ENCODE measurements around the gene STRIP1. TPM values are rescaled to one million over a fixed set of nuclear protein-coding genes. Genes with fewer than 3 reads are reported as not detected.
A peak's percentile ranks its signal among the peaks of the same experiment; 100 is the strongest.

Gene STRIP1
- total RNA-seq, 1 donor: 52.2 TPM

DNA sequence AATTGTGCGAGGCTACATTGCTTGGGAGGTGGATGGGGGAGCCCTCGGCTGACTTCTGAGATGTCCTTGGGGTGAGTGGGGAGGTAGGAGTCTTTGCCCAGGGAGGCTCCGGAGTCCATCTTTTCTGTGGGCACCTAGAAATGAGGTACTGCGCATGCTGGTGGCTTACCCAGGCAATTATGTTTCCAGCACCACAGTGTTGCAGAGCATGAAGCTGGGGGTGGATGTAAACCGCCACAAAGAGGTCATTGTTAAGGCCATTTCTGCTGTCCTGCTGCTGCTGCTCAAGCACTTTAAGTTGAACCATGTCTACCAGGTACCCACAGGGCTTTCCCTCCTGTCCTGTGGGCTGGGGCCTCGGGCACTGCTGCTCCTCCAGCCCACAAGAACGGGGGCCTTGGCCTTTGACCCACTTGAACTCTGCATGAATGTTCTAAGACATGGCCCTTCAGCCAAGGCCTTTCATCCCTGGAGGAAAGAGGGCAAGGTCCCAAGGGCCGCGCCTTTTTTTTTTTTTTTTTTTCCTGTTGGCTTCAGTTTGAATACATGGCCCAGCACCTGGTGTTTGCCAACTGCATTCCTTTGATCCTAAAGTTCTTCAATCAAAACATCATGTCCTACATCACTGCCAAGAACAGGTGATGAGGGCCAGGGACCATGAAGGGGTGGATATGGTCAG, 14.6 kb downstream of the STRIP1 start:
- TF ChIP-seq, protein P1, sequence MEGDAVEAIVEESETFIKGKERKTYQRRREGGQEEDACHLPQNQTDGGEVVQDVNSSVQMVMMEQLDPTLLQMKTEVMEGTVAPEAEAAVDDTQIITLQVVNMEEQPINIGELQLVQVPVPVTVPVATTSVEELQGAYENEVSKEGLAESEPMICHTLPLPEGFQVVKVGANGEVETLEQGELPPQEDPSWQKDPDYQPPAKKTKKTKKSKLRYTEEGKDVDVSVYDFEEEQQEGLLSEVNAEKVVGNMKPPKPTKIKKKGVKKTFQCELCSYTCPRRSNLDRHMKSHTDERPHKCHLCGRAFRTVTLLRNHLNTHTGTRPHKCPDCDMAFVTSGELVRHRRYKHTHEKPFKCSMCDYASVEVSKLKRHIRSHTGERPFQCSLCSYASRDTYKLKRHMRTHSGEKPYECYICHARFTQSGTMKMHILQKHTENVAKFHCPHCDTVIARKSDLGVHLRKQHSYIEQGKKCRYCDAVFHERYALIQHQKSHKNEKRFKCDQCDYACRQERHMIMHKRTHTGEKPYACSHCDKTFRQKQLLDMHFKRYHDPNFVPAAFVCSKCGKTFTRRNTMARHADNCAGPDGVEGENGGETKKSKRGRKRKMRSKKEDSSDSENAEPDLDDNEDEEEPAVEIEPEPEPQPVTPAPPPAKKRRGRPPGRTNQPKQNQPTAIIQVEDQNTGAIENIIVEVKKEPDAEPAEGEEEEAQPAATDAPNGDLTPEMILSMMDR (IDR thresholded peaks at IDR 0.05; ENCODE audit: insufficient read depth, low read depth, low read length): no peak
- DNase-seq (ENCODE audit: low read depth): no peak
- H3K4me3 ChIP-seq (ENCODE audit: low read depth, low read length): no peak overlapping the region

DNA sequence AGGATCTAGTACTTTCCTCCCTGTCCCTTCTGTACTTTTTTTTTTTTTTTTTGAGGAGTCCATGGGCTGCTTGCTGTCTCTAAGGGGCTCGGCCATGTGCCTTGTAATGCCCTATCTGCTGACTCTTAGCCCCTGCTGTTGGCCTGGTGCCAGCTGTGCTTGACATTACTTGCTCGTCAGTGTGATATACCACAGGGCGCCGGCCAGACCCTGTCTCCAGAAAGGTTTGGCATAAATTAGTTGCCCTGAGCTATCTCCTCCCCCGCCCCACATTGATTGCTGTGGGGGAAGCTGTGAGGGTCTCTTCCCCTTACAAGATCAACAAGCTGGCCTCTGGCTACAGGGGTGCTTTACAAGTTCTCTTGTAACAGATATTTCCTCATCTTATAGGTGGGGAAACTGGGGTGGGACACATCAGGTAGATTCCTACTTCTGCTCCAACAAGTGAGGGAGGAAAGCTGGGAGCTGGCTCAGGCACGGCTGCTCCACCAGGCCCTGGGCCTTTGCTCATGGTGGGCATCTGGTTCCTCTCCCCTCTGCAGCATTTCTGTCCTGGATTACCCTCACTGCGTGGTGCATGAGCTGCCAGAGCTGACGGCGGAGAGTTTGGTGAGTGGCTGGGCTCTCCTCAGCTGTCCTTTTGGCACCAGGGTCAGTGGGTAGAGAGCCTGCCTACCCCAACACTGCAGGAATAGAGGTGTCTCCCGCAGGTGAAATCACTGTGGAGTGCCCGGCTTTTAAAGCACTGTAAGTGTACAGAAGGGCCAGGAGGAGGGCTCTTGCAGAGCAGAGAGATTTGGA, 15.6 kb downstream of the STRIP1 start:
- no peak for DNase-seq (ENCODE audit: low read depth)
- TF ChIP-seq, protein P1 (IDR thresholded peaks at IDR 0.05; ENCODE audit: insufficient read depth, low read depth, low read length): no peak
- no peak overlapping the region for H3K4me3 ChIP-seq (ENCODE audit: low read depth, low read length)

- no peak for DNase-seq (ENCODE audit: low read depth)
- H3K4me3 ChIP-seq (ENCODE audit: low read depth, low read length): no peak overlapping the region
- TF ChIP-seq, protein P1 (IDR thresholded peaks at IDR 0.05; ENCODE audit: insufficient read depth, low read depth, low read length): no peak
These were observed 16.3 kb downstream of the STRIP1 start for GRCh38 chr1:110050602-110051261.

DNA sequence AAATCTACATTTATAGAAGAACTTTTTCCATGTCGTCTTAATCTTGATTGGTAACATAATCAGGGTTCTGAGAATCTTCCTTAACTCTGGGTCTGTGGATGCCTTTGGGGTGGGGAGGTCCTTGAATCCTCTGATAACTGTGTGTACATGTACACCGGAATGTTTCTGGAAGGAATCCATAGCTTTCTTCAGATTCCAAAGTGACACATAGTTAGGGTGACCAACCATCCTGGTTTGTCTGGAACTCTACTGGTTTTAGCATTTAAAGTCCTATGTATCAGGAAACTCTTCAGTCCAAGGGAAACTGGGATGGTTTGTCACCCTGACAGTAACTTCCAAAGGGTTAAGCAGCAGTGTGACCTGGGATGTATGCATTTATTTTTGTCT, 16.8 kb downstream of the STRIP1 start:
- no peak for DNase-seq (ENCODE audit: low read depth)
- no peak overlapping the region for H3K4me3 ChIP-seq (ENCODE audit: low read depth, low read length)
- TF ChIP-seq, protein P1 (IDR thresholded peaks at IDR 0.05; ENCODE audit: insufficient read depth, low read depth, low read length): no peak

GRCh38 chr1:110053552-110054428, 19.4 kb downstream of the STRIP1 start:
- no peak overlapping the region for H3K4me3 ChIP-seq (ENCODE audit: low read depth, low read length)
- TF ChIP-seq, protein P1 (IDR thresholded peaks at IDR 0.05; ENCODE audit: insufficient read depth, low read depth, low read length): peak; percentile 98
- DNase-seq (ENCODE audit: low read depth): peak; percentile 43

Data from fibroblast of villous mesenchyme (primary cell).